Gastroesophageal sphincter (tissue), 4 donors: Measurements from ENCODE around the gene TMEM106C. TPM values are rescaled to one million over a fixed set of nuclear protein-coding genes. Genes with fewer than 3 reads are reported as not detected.
A peak's percentile ranks its signal among the peaks of the same experiment; 100 is the strongest.

ENCODE experiments used
- ATAC-seq: fragments of 150-250 bp; one replicate; pipeline ENCODE4 v1.9.1; 2016; ENCODE audit warnings: mild to moderate bottlenecking, moderate library complexity
- H3K27ac ChIP-seq, 4 donors: fragments of 200-600 bp; sonication (generic) in 3 of 4; 1 replicate in 3 of 4; 2 replicates in 1 of 4; pipeline ENCODE4 v1.5.1; 2016 to 2019
- H3K27me3 ChIP-seq: fragments of 200-600 bp; sonication (generic); one replicate; pipeline ENCODE4 v1.5.1; 2019
- H3K36me3 ChIP-seq, 2 donors: fragments of 200-600 bp; sonication (generic); one replicate each; pipeline ENCODE4 v1.5.1; 2019; ENCODE audit warnings: control low read depth in 1 of 2
- H3K4me1 ChIP-seq, 3 donors: fragments of 200-600 bp; sonication (generic); 1 replicate in 2 of 3; 2 replicates in 1 of 3; pipeline ENCODE4 v1.5.1; 2016 to 2019; ENCODE audit warnings: control low read depth in 2 of 3
- H3K4me3 ChIP-seq, 2 donors: fragments of 200-600 bp; sonication (generic); one replicate each; pipeline ENCODE4 v1.5.1; 2019; ENCODE audit warnings: mild to moderate bottlenecking in 1 of 2, moderate library complexity in 1 of 2
- H3K9me3 ChIP-seq, 3 donors: fragments of 200-600 bp; sonication (generic); one replicate each; pipeline ENCODE4 v1.5.1; 2017 to 2019; ENCODE audit warnings: control low read depth in 2 of 3
- CTCF ChIP-seq, 4 experiments: fragments of 200-600 bp in 2 of 4; fragments of 450-650 bp in 2 of 4; sonication (generic) in 1 of 4; IDR thresholded peaks; one replicate each; pipeline ENCODE4 v1.5.1; 2017 to 2019; ENCODE audit warnings: antibody characterized with exemption in 4 of 4, mild to moderate bottlenecking in 2 of 4, moderate library complexity in 2 of 4
- EP300 ChIP-seq: sonication (generic); formaldehyde crosslinking; IDR thresholded peaks from one replicate; pipeline ENCODE4 v1.6.1; 2017; ENCODE audit warnings: antibody characterized with exemption, mild to moderate bottlenecking
- POLR2A ChIP-seq, 2 donors: fragments of 450-650 bp; IDR thresholded peaks; one replicate each; pipeline ENCODE4 v1.6.1; 2017; ENCODE audit warnings: antibody characterized with exemption in 2 of 2, mild to moderate bottlenecking in 2 of 2, moderate library complexity in 1 of 2
- POLR2AphosphoS5 ChIP-seq: sonication (generic); formaldehyde crosslinking; IDR thresholded peaks from one replicate; pipeline ENCODE4 v1.6.1; 2017; ENCODE audit warnings: antibody characterized with exemption
- WGBS, 2 donors: methylation state at CpG; one replicate each; pipeline ENCODE4 v1.1.5; 2018; ENCODE audit warnings: low coverage in 1 of 2; 5-methylcytosine and 5-hydroxymethylcytosine counted together
- total RNA-seq, 4 donors: library from RNA; depleted of rRNA; stranded (reverse); fragments of >200 nt; gene quantifications; one replicate each; pipeline ENCODE4 v1.1.0, GENCODE V29; 2016

Gene TMEM106C
- total RNA-seq, 4 donors from 2014 or later: 67.3 to 156 (median 95.1) TPM

- no peak for ATAC-seq
- 91 to 94% methylated on average over 8 to 9 of the region's 10 CpGs for WGBS, 2 donors
Observed at GRCh38 chr12:47940773-47941474, 22.5 kb upstream of the TMEM106C start.

GRCh38 chr12:47941475-47941780 lies 22.0 kb upstream of the TMEM106C start:
- Histone ChIP-seq H3K27me3 (peaks cover 36% of the 10 kb centered on the region), H3K36me3 (no peaks in the 10 kb centered on the region), H3K9me3 (no peaks in the 10 kb centered on the region), H3K27ac (no peak overlapping the region), H3K4me3 (no peak overlapping the region), H3K4me1 (peaks cover 0 to 6% (median 0%) of the 10 kb centered on the region in 3 donors)
- 79 to 87% methylated on average over 6 to 9 of the region's 9 CpGs for WGBS, 2 donors
- ATAC-seq: no peak
- TF ChIP-seq EP300: no peak
- TF ChIP-seq POLR2AphosphoS5: no peak
- TF ChIP-seq CTCF (IDR thresholded peaks at IDR 0.05): no peak
- TF ChIP-seq POLR2A (IDR thresholded peaks at IDR 0.05): no peak

More at GRCh38 chr12:47940773-47941474, 22.5 kb upstream of the TMEM106C start:
- H3K27me3 ChIP-seq: peaks cover 36% of the 10 kb centered on the region
- peaks cover 0 to 6% (median 0%) of the 10 kb centered on the region in 3 donors for H3K4me1 ChIP-seq
- no peak for TF ChIP-seq POLR2AphosphoS5
- no peak for TF ChIP-seq CTCF (IDR thresholded peaks at IDR 0.05)
- TF ChIP-seq POLR2A (IDR thresholded peaks at IDR 0.05): no peak
- no peak for TF ChIP-seq EP300
- H3K36me3 ChIP-seq: no peaks in the 10 kb centered on the region
- H3K9me3 ChIP-seq: no peaks in the 10 kb centered on the region
- H3K27ac ChIP-seq: no peak overlapping the region
- no peak overlapping the region for H3K4me3 ChIP-seq

GRCh38 chr12:47941871-47942613 lies 21.4 kb upstream of the TMEM106C start:
- TF ChIP-seq EP300: no peak
- no peak for TF ChIP-seq POLR2AphosphoS5
- TF ChIP-seq CTCF (IDR thresholded peaks at IDR 0.05): peak in 1 of 4 experiments; percentile 40
- TF ChIP-seq POLR2A (IDR thresholded peaks at IDR 0.05): no peak
- no peak overlapping the region for H3K4me3 ChIP-seq
- 22 to 48% methylated on average over 10 to 16 of the region's 40 CpGs for WGBS, 2 donors
- H3K9me3 ChIP-seq: no peaks in the 10 kb centered on the region
- H3K4me1 ChIP-seq: peaks cover 0 to 6% (median 0%) of the 10 kb centered on the region in 3 donors
- no peak for ATAC-seq
- H3K27me3 ChIP-seq: peaks cover 36% of the 10 kb centered on the region
- no peak overlapping the region for H3K27ac ChIP-seq
- no peaks in the 10 kb centered on the region for H3K36me3 ChIP-seq

GRCh38 chr12:47942614-47943225 lies 20.7 kb upstream of the TMEM106C start:
- TF ChIP-seq EP300: no peak
- TF ChIP-seq POLR2A (IDR thresholded peaks at IDR 0.05): no peak
- TF ChIP-seq POLR2AphosphoS5: no peak
- no peak for TF ChIP-seq CTCF (IDR thresholded peaks at IDR 0.05)
- peaks cover 0 to 6% (median 0%) of the 10 kb centered on the region in 3 donors for H3K4me1 ChIP-seq
- H3K27ac ChIP-seq: no peak overlapping the region
- no peaks in the 10 kb centered on the region for H3K9me3 ChIP-seq
- ATAC-seq: peak; percentile 40
- peaks cover 36% of the 10 kb centered on the region for H3K27me3 ChIP-seq
- 12 to 54% methylated on average over 5 to 13 of the region's 31 CpGs for WGBS, 2 donors
- H3K4me3 ChIP-seq: no peak overlapping the region
- H3K36me3 ChIP-seq: no peaks in the 10 kb centered on the region
